NCI-H2227 (cell line): ENCODE measurements around the gene OR8D1.
"Not testable (repeated sequence)": the region's sequence is repeated elsewhere in the genome, so short reads cannot be mapped to it uniquely, and the experiment has no call there.

Source experiments
- DNase-seq: peaks from one replicate; lab custom pipeline; 2025; ENCODE audit not compliant: unreplicated experiment; lab: John Stamatoyannopoulos, UW

Gene OR8D1

DNA sequence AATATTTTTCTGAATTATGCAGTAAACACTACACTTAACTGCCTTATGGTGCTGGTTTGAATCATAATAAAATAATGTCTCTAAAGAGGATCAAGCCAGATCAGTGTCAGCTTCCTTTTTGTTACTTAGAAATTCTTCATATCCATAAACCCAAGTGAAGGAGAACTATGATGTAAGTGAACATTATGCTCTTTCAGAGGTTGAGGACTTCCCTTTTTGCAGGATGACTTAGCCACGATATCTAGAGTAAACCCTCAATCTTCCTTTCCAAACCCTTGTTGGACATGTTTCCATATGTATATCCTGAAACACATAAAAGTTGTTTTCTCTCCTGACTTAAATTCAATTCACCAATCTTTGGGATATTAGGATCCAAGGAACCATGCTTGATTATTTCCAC lies 19.1 kb downstream of the OR8D1 start:
- no peak for DNase-seq

GRCh38 chr11:124285610-124286344 lies 28.0 kb downstream of the OR8D1 start:
- no peak for DNase-seq

- DNase-seq = no peak
Measured at GRCh38 chr11:124278261-124278660, 35.5 kb downstream of the OR8D1 start.

- DNase-seq = no peak
Measured at GRCh38 chr11:124277804-124278203, 35.9 kb downstream of the OR8D1 start.

- DNase-seq = no peak
Measured at GRCh38 chr11:124277207-124277606, 36.5 kb downstream of the OR8D1 start.

DNA sequence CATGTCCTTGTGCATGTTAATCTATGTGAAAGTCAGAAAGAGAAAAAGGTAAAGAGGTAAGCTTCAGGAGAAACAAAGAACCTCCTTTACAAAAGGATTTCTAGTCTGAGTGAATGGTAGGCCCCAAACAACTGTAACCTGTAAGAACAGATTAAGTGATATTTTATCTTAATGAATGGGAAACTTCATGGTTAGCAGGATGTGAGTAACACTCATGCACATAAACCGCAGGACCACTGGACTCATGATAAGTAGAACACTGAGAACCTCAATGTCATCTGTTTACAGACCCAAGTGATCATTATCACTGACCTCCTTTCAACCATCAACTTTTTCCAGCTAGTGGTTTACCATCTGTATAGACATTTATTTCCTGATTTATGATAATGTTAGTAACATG lies 37.7 kb downstream of the OR8D1 start:
- no peak for DNase-seq

DNA sequence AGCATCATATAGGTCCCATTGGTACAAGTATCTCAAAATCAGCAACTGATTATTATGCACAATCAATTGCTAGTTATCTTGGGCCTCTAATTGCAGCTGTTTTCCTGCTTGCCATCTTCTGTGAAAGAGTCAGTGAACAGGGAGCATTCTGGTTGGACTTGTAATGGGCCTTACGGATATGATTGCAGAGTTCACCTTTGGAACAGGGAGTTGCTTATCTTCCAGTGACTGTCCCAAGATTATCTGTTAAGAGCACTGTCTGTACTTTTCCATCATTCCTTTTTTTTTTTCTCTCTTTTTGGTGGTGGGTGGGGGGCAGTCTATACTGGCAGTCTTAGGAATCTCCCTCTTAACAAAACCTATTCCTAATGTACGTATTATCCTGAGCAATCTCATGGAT lies 39.7 kb downstream of the OR8D1 start:
- no peak for DNase-seq

- not testable (repeated sequence) for DNase-seq
Measured at GRCh38 chr11:124270886-124271285, 42.9 kb downstream of the OR8D1 start.

DNA sequence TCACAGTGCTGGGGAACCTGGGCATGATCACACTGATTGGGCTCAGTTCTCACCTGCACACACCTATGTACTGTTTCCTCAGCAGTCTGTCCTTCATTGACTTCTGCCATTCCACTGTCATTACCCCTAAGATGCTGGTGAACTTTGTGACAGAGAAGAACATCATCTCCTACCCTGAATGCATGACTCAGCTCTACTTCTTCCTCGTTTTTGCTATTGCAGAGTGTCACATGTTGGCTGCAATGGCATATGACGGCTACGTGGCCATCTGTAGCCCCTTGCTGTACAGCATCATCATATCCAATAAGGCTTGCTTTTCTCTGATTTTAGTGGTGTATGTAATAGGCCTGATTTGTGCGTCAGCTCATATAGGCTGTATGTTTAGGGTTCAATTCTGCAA lies 48.7 kb downstream of the OR8D1 start:
- DNase-seq = not testable (repeated sequence)

DNA sequence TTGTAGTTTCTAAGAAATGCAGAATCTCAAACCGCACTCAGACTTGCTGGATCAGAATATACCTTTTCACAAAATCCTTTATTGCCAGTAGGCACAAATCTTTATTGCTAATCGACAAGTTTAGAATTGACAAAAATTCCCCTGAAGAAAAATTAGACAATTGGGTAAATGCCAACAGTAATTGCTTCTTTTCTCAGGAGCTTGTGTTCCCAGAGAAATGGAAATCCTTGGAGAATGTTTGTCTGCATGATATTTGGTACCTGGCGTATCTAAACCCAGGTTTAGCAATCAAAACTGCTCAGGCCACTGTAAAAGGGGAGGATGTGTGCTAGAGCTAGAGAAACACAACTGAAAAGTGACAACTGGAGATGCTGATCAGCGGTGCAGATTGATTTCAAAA lies 57.7 kb downstream of the OR8D1 start, which contains the start of gene OR8G5:
Gene OR8G5 (plus strand): TSS at position 301 of the 400 bp plus-strand sequence. CDS start 8,556 bp downstream, outside the sequence.
- no peak for DNase-seq
